ENCODE data around the gene SAMD4A.
A peak's percentile ranks its signal among the peaks of the same experiment; 100 is the strongest.

Gene SAMD4A

GRCh38 chr14:54568821-54569595 lies 2.1 kb downstream of the SAMD4A start:
- H3K4me3 ChIP-seq (ENCODE audit: control insufficient read depth, low read depth, low read length) = peak overlapping the region; percentile 80
- DNase-seq (ENCODE audit: low read depth) = peak; percentile 42
- no peak for TF ChIP-seq CTCF (conservative IDR thresholded peaks at IDR 0.05; ENCODE audit: control insufficient read depth, insufficient read depth, low read depth, low read length)

GRCh38 chr14:54570047-54570446 lies 3.1 kb downstream of the SAMD4A start:
- no peak for DNase-seq (ENCODE audit: low read depth)
- TF ChIP-seq CTCF (conservative IDR thresholded peaks at IDR 0.05; ENCODE audit: control insufficient read depth, insufficient read depth, low read depth, low read length) = no peak
- peak overlapping the region; percentile 22 for H3K4me3 ChIP-seq (ENCODE audit: control insufficient read depth, low read depth, low read length)

GRCh38 chr14:54570631-54571415 lies 3.9 kb downstream of the SAMD4A start:
- peak overlapping the region; percentile 22 for H3K4me3 ChIP-seq (ENCODE audit: control insufficient read depth, low read depth, low read length)
- peak; percentile 92 for DNase-seq (ENCODE audit: low read depth)

GRCh38 chr14:54572316-54572715 lies 5.4 kb downstream of the SAMD4A start:
- TF ChIP-seq CTCF (conservative IDR thresholded peaks at IDR 0.05; ENCODE audit: control insufficient read depth, insufficient read depth, low read depth, low read length) = peak; percentile 60
- DNase-seq (ENCODE audit: low read depth) = peak; percentile 55
- no peak overlapping the region for H3K4me3 ChIP-seq (ENCODE audit: control insufficient read depth, low read depth, low read length)

More at GRCh38 chr14:54570631-54571415, 3.9 kb downstream of the SAMD4A start:
- no peak for TF ChIP-seq CTCF (conservative IDR thresholded peaks at IDR 0.05; ENCODE audit: control insufficient read depth, insufficient read depth, low read depth, low read length)

GRCh38 chr14:54574528-54574927 lies 7.6 kb downstream of the SAMD4A start:
- no peak overlapping the region for H3K4me3 ChIP-seq (ENCODE audit: control insufficient read depth, low read depth, low read length)
- no peak for TF ChIP-seq CTCF (conservative IDR thresholded peaks at IDR 0.05; ENCODE audit: control insufficient read depth, insufficient read depth, low read depth, low read length)

GRCh38 chr14:54577494-54577893 lies 10.6 kb downstream of the SAMD4A start:
- H3K4me3 ChIP-seq (ENCODE audit: control insufficient read depth, low read depth, low read length) = no peak overlapping the region
- no peak for TF ChIP-seq CTCF (conservative IDR thresholded peaks at IDR 0.05; ENCODE audit: control insufficient read depth, insufficient read depth, low read depth, low read length)
- DNase-seq (ENCODE audit: low read depth) = no peak

More at GRCh38 chr14:54574528-54574927, 7.6 kb downstream of the SAMD4A start:
- DNase-seq (ENCODE audit: low read depth) = peak; percentile 32
